ENCODE results near the gene MROH7.
"Not testable (repeated sequence)": the region's sequence is repeated elsewhere in the genome, so short reads cannot be mapped to it uniquely, and the experiment has no call there.

Gene MROH7

GRCh38 chr1:54610601-54611580 is 30.7 kb upstream of the MROH7 start:
- DNase-seq = no peak

GRCh38 chr1:54611621-54612020 is 30.0 kb upstream of the MROH7 start:
- no peak for DNase-seq

- DNase-seq = no peak
Observed at GRCh38 chr1:54614024-54614423, 27.6 kb upstream of the MROH7 start.

- DNase-seq = no peak
Observed at GRCh38 chr1:54614563-54614962, 27.0 kb upstream of the MROH7 start.

GRCh38 chr1:54615531-54616279 is 25.9 kb upstream of the MROH7 start:
- no peak for DNase-seq

GRCh38 chr1:54619749-54620148 is 21.8 kb upstream of the MROH7 start:
- no peak for DNase-seq

GRCh38 chr1:54623216-54624007 is 18.2 kb upstream of the MROH7 start, which contains the start of gene FAM151A:
FAM151A (minus strand) TSS chr1:54623525; CDS start chr1:54623395, 130 bp downstream.
- no peak for DNase-seq

- DNase-seq = no peak
Observed at GRCh38 chr1:54624466-54625464, 16.8 kb upstream of the MROH7 start.

- no peak for DNase-seq
Observed at GRCh38 chr1:54627196-54627595, 14.4 kb upstream of the MROH7 start.

- not testable (repeated sequence) for DNase-seq
Observed at GRCh38 chr1:54635804-54636203, 5.8 kb upstream of the MROH7 start.

GRCh38 chr1:54636461-54637446 is 4.8 kb upstream of the MROH7 start:
- DNase-seq = not testable (repeated sequence)

- no peak for DNase-seq
Observed at GRCh38 chr1:54640361-54640760, 1.2 kb upstream of the MROH7 start.

- DNase-seq = no peak
Observed at GRCh38 chr1:54643736-54644135, 2.1 kb downstream of the MROH7 start.

- no peak for DNase-seq
Observed at GRCh38 chr1:54645806-54646676, 4.5 kb downstream of the MROH7 start.

- DNase-seq = no peak
Observed at GRCh38 chr1:54649130-54649898, 7.7 kb downstream of the MROH7 start.

GRCh38 chr1:54649921-54650320 is 8.3 kb downstream of the MROH7 start:
- DNase-seq = no peak

GRCh38 chr1:54650417-54650816 is 8.8 kb downstream of the MROH7 start:
- DNase-seq = no peak

- DNase-seq = no peak
Observed at GRCh38 chr1:54651608-54652007, 10.0 kb downstream of the MROH7 start.

- DNase-seq = no peak
Observed at GRCh38 chr1:54652168-54652567, 10.6 kb downstream of the MROH7 start.
